A673 (cell line): ENCODE data around the gene PDE6G. TPM values are rescaled to one million over a fixed set of nuclear protein-coding genes. Genes with fewer than 3 reads are reported as not detected.
"Not testable (repeated sequence)": the region's sequence is repeated elsewhere in the genome, so short reads cannot be mapped to it uniquely, and the experiment has no call there.

Experiments used
- BruUV-seq: library from RNA; stranded (reverse); fragments of 400-500 nt; replicated peaks from 2 replicates; lab custom pipeline; 2021; lab: Mats Ljungman, UMichigan
- CTCF ChIA-PET: fragments of 300-600 bp; sonication (Branson Sonifier 250); formaldehyde crosslinking; loops from one replicate; lab custom pipeline; 2022; ENCODE audit warnings: antibody characterized with exemption; lab: Charles Lee
- POLR2A ChIA-PET: fragments of 300-600 bp; sonication (Branson Sonifier 250); formaldehyde crosslinking; loops from one replicate; lab custom pipeline; 2022; ENCODE audit warnings: antibody characterized with exemption; ENCODE audit not compliant: low non-redundant PET; lab: Charles Lee
- DNase-seq: peaks from one replicate; pipeline ENCODE4 v3.0.0-alpha.2; 2015; ENCODE audit warnings: low spot score
- H3K27ac ChIP-seq: fragments of 200-600 bp; sonication (generic); 2 replicates; pipeline ENCODE4 v1.5.1; 2016; ENCODE audit warnings: mixed run types, low read depth, mild to moderate bottlenecking, mixed read lengths, antibody characterized with exemption, low read length; ENCODE audit not compliant: poor library complexity, severe bottlenecking
- H3K27me3 ChIP-seq: fragments of 200-600 bp; sonication (generic); replicated peaks from 2 replicates; pipeline ENCODE4 v1.6.1; 2017; ENCODE audit warnings: mixed run types, low read depth, mild to moderate bottlenecking, mixed read lengths, antibody characterized with exemption, low read length; ENCODE audit not compliant: insufficient read depth, poor library complexity
- H3K36me3 ChIP-seq: fragments of 200-600 bp; sonication (generic); 2 replicates; pipeline ENCODE4 v1.6.1; 2016; ENCODE audit warnings: mixed run types, mild to moderate bottlenecking, mixed read lengths, antibody characterized with exemption, low read length; ENCODE audit not compliant: insufficient read depth, poor library complexity, severe bottlenecking
- H3K4me1 ChIP-seq: fragments of 200-600 bp; sonication (generic); 2 replicates; pipeline ENCODE4 v1.6.1; 2017; ENCODE audit warnings: mixed run types, mild to moderate bottlenecking, mixed read lengths, antibody characterized with exemption, low read length; ENCODE audit not compliant: insufficient read depth, poor library complexity, severe bottlenecking
- H3K4me3 ChIP-seq: fragments of 200-600 bp; sonication (generic); 2 replicates; pipeline ENCODE4 v1.5.1; 2016; ENCODE audit warnings: low read depth, mixed run types, mild to moderate bottlenecking, mixed read lengths, low read length; ENCODE audit not compliant: poor library complexity, severe bottlenecking
- H3K9me3 ChIP-seq: fragments of 200-600 bp; sonication (generic); 2 replicates; pipeline ENCODE4 v1.6.1; 2016; ENCODE audit warnings: mixed run types, low read depth, mild to moderate bottlenecking, mixed read lengths, antibody characterized with exemption, low read length; ENCODE audit not compliant: poor library complexity, severe bottlenecking
- CTCF ChIP-seq: fragments of 300-800, 200-600 bp; sonication (generic); conservative IDR thresholded peaks from 2 replicates; pipeline ENCODE4 v1.5.1; 2017; ENCODE audit warnings: low read depth, mild to moderate bottlenecking, antibody characterized with exemption, low read length, moderate library complexity, mixed read lengths
- EZH2 ChIP-seq: fragments of 200-600 bp; sonication (generic); IDR thresholded peaks from 2 replicates; pipeline ENCODE4 v1.6.1; 2017; ENCODE audit warnings: borderline replicate concordance, low read depth, mild to moderate bottlenecking, mixed read lengths, antibody characterized with exemption, low read length; ENCODE audit not compliant: poor library complexity, severe bottlenecking
- intact Hi-C: fragments of 100-400 bp; cut with micrococcal nuclease; formaldehyde crosslinking; loops from one replicate; pipeline ENCODE4 v1.10.0; 2022; ENCODE audit not compliant: unreplicated experiment
- total RNA-seq: library from RNA; stranded (reverse); gene quantifications from 2 replicates; pipeline ENCODE4 v1.2.3, GENCODE V29; 2021

PDE6G gene
- total RNA-seq, 1 experiment from 2014 or later, result 0.43 TPM

- TF ChIP-seq EZH2, result no peak
- TF ChIP-seq CTCF, result no peak
- DNase-seq, result no peak
- ChIA-PET CTCF (no interaction called here), POLR2A (no interaction called here)
- Histone ChIP-seq H3K4me3 (no peak overlapping the region), H3K9me3 (no peaks in the 10 kb centered on the region), H3K27me3 (no peaks in the 10 kb centered on the region), H3K36me3 (peaks cover 31% of the 10 kb centered on the region), H3K27ac (no peak overlapping the region), H3K4me1 (peaks cover 7% of the 10 kb centered on the region)
- no TSS peak for BruUV-seq
- intact Hi-C loops, result no loop called here
These were observed 20.6 kb upstream of the PDE6G start for GRCh38 chr17:81676906-81677305.

GRCh38 chr17:81675515-81676221, 19.3 kb upstream of the PDE6G start:
- CTCF ChIA-PET, result interaction anchor here (0.6 to 0.9 kb wide), 2 partner anchors 8 to 51 kb away, joined by 3 to 4 read pairs; no protein-coding TSS in a partner anchor
- peaks cover 44% of the 10 kb centered on the region for H3K36me3 ChIP-seq
- BruUV-seq, H3K4me3 ChIP-seq, H3K27me3 ChIP-seq, intact Hi-C loops, H3K4me1 ChIP-seq, H3K9me3 ChIP-seq, H3K27ac ChIP-seq: not testable (repeated sequence)
- POLR2A ChIA-PET, result interaction anchor here (0.7 kb wide), 1 partner anchor 33 kb away, joined by 3 read pairs; no protein-coding TSS in a partner anchor
- peak; percentile 37 for DNase-seq
- peak; percentile 50 for TF ChIP-seq CTCF

- peaks cover 61% of the 10 kb centered on the region for H3K36me3 ChIP-seq
- CTCF ChIA-PET, result no interaction called here
- no TSS peak for BruUV-seq
- DNase-seq, result no peak
- no peaks in the 10 kb centered on the region for H3K9me3 ChIP-seq
- H3K27ac ChIP-seq, result no peak overlapping the region
- no peaks in the 10 kb centered on the region for H3K4me1 ChIP-seq
- TF ChIP-seq EZH2 (no peak), CTCF (no peak)
- H3K27me3 ChIP-seq, result no peaks in the 10 kb centered on the region
- intact Hi-C loops, result no loop called here
- POLR2A ChIA-PET, result no interaction called here
- H3K4me3 ChIP-seq, result no peak overlapping the region
These were observed 17.4 kb upstream of the PDE6G start for GRCh38 chr17:81673561-81674258.
